ENCODE measurements around the gene TARBP1.
"Not testable (repeated sequence)": the region's sequence is repeated elsewhere in the genome, so short reads cannot be mapped to it uniquely, and the experiment has no call there.

Gene TARBP1

GRCh38 chr1:234362558-234362957 is 116.4 kb downstream of the TARBP1 start:
- Mint-ChIP-seq H3K4me3 (no peak overlapping the region), H3K27ac (no peak overlapping the region), H3K9me3 (no peaks in the 10 kb centered on the region), H3K4me1 (no peaks in the 10 kb centered on the region), H3K36me3 (ENCODE audit: low read depth) (no peaks in the 10 kb centered on the region), H3K27me3 (ENCODE audit: low read depth) (peaks cover 6% of the 10 kb centered on the region)
- TF ChIP-seq, protein P1, sequence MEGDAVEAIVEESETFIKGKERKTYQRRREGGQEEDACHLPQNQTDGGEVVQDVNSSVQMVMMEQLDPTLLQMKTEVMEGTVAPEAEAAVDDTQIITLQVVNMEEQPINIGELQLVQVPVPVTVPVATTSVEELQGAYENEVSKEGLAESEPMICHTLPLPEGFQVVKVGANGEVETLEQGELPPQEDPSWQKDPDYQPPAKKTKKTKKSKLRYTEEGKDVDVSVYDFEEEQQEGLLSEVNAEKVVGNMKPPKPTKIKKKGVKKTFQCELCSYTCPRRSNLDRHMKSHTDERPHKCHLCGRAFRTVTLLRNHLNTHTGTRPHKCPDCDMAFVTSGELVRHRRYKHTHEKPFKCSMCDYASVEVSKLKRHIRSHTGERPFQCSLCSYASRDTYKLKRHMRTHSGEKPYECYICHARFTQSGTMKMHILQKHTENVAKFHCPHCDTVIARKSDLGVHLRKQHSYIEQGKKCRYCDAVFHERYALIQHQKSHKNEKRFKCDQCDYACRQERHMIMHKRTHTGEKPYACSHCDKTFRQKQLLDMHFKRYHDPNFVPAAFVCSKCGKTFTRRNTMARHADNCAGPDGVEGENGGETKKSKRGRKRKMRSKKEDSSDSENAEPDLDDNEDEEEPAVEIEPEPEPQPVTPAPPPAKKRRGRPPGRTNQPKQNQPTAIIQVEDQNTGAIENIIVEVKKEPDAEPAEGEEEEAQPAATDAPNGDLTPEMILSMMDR (IDR thresholded peaks at IDR 0.05; ENCODE audit: unreplicated experiment in 3 of 3) = no peak

- Mint-ChIP-seq H3K36me3 (ENCODE audit: low read depth) (no peaks in the 10 kb centered on the region), H3K27me3 (ENCODE audit: low read depth) (peaks cover 6% of the 10 kb centered on the region), H3K4me3 (no peak overlapping the region), H3K9me3 (no peaks in the 10 kb centered on the region), H3K27ac (no peak overlapping the region), H3K4me1 (no peaks in the 10 kb centered on the region)
- TF ChIP-seq, protein P1 (IDR thresholded peaks at IDR 0.05; ENCODE audit: unreplicated experiment in 3 of 3) = no peak
Observed at GRCh38 chr1:234361102-234361603, 117.8 kb downstream of the TARBP1 start.

DNA sequence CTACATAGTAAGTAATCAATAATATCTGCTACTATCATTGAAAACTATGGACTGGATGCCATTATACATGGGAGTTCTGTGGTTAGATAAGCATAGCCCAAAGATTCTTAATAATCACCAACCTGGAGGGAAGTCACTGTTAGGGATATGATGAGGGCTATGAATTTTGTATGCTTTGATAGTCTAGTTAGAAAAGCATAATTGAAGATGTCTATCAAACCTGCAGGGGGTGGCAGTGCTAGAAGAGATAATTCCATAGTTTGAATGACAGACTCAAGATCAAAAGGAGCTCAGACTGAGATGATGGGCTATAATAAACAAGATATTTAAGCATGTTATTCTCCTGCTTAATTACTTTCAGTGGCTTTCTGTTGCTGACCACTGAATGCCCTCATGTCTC is 121.1 kb downstream of the TARBP1 start:
- no peak overlapping the region for H3K4me3 Mint-ChIP-seq
- H3K9me3 Mint-ChIP-seq = no peaks in the 10 kb centered on the region
- no peaks in the 10 kb centered on the region for H3K4me1 Mint-ChIP-seq
- no peak overlapping the region for H3K27ac Mint-ChIP-seq
- no peaks in the 10 kb centered on the region for H3K27me3 Mint-ChIP-seq (ENCODE audit: low read depth)
- TF ChIP-seq, protein P1 (IDR thresholded peaks at IDR 0.05; ENCODE audit: unreplicated experiment in 3 of 3) = no peak
- no peaks in the 10 kb centered on the region for H3K36me3 Mint-ChIP-seq (ENCODE audit: low read depth)

GRCh38 chr1:234356615-234357269 is 122.2 kb downstream of the TARBP1 start:
- H3K4me1 Mint-ChIP-seq; H3K4me3 Mint-ChIP-seq; H3K27me3 Mint-ChIP-seq (ENCODE audit: low read depth); H3K27ac Mint-ChIP-seq; H3K36me3 Mint-ChIP-seq (ENCODE audit: low read depth); H3K9me3 Mint-ChIP-seq: not testable (repeated sequence)

- no peak overlapping the region for H3K4me3 Mint-ChIP-seq
- no peak overlapping the region for H3K27ac Mint-ChIP-seq
- no peaks in the 10 kb centered on the region for H3K36me3 Mint-ChIP-seq (ENCODE audit: low read depth)
- TF ChIP-seq, protein P1 (IDR thresholded peaks at IDR 0.05; ENCODE audit: unreplicated experiment in 3 of 3) = no peak
- H3K27me3 Mint-ChIP-seq (ENCODE audit: low read depth) = no peaks in the 10 kb centered on the region
- H3K9me3 Mint-ChIP-seq = no peaks in the 10 kb centered on the region
- H3K4me1 Mint-ChIP-seq = no peaks in the 10 kb centered on the region
Observed at GRCh38 chr1:234355782-234356510, 123.0 kb downstream of the TARBP1 start.

- H3K4me1 Mint-ChIP-seq = no peaks in the 10 kb centered on the region
- no peak overlapping the region for H3K4me3 Mint-ChIP-seq
- no peaks in the 10 kb centered on the region for H3K27me3 Mint-ChIP-seq (ENCODE audit: low read depth)
- TF ChIP-seq, protein P1 (IDR thresholded peaks at IDR 0.05; ENCODE audit: unreplicated experiment in 3 of 3) = no peak
- no peaks in the 10 kb centered on the region for H3K36me3 Mint-ChIP-seq (ENCODE audit: low read depth)
- H3K27ac Mint-ChIP-seq = no peak overlapping the region
- H3K9me3 Mint-ChIP-seq = peaks cover 7% of the 10 kb centered on the region
Observed at GRCh38 chr1:234348964-234349363, 130.0 kb downstream of the TARBP1 start.

All from nephron (organoid).